ENCODE results near the gene GPR149. TPM values are rescaled to one million over a fixed set of nuclear protein-coding genes. Genes with fewer than 3 reads are reported as not detected.

The GPR149 gene
- total and polyA plus RNA-seq, 2 donors (not counting 3 experiments of a cell fraction or from before 2014, with no cell fraction given): not detected

DNA sequence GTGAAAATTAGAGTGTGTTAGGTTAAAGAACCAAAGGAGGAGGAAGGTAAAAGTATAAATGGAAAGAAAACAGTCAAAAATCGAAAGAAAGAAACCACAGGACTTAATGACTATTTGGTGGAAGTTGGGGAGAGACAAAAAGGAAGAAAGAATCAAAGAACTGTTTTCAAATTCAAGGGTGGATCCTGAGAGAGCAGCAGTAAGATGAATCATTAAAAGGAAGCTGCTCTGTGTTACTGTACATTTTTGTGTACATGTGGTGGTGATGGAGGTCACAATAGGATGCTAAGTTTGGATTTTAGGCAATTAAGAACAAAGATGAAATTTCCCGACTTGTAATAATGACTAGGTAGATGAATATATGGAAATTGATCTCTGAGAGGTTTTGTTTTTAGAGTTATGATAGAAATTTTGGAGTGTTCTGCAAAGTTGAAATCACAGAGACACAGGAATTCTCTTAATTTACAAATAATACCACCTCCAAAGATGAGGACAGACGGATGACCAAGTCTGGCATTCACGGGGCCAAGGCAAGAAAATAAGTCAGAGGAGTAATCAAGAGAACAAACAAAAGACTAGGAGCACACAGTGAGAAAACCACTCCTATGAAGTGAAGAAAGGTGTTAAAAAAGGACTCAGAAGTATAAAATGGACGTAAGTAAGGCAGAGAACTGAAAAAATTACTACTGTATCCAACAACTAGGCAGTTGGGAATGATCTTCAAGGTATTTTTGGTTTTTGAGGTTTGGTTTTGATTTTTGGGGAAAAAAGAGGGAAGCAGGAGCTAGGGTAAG is 112.8 kb downstream of the GPR149 start:
- ChIA-PET POLR2A (interaction anchor here (0.6 kb wide), 1 partner anchor 9 kb away, joined by 3 read pairs; no protein-coding TSS in a partner anchor), CTCF (interaction anchor here (1.1 kb wide), 1 partner anchor 1385 kb away, joined by 3 read pairs; no protein-coding TSS in a partner anchor)
- Histone ChIP-seq H3K9ac (replicated peaks; ENCODE audit: extremely low read depth, insufficient read depth, low read length) (no peak overlapping the region), H3K27ac (ENCODE audit: insufficient read depth, low read depth, low read length) (no peak overlapping the region), H3K79me2 (ENCODE audit: control insufficient read depth, insufficient read depth, low read length) (peaks cover 67% of the 10 kb centered on the region), H3K36me3 (ENCODE audit: control insufficient read depth in 2 of 2, extremely low read depth in 1 of 2, insufficient read depth in 2 of 2, low read length in 2 of 2) (peaks cover 0 to 5% of the 10 kb centered on the region in 2 experiments), H3K4me1 (ENCODE audit: control insufficient read depth, extremely low read depth, insufficient read depth, low read length) (peaks cover 10% of the 10 kb centered on the region), H3K9me3 (replicated peaks; ENCODE audit: control insufficient read depth, insufficient read depth, low read length) (no peaks in the 10 kb centered on the region), H3K4me2 (ENCODE audit: insufficient read depth, low read length) (peak overlapping the region; percentile 29), H3K27me3 (ENCODE audit: control insufficient read depth in 2 of 2, insufficient read depth in 2 of 2, low read length in 2 of 2) (no peaks in the 10 kb centered on the region), H2AFZ (ENCODE audit: low read depth, low read length) (no peak overlapping the region), H3K4me3 (replicated peaks in 1 of 3; ENCODE audit: insufficient read depth in 1 of 3, low read depth in 1 of 3, low read length in 3 of 3) (no peak overlapping the region), H4K20me1 (replicated peaks; ENCODE audit: control insufficient read depth, extremely low read depth, insufficient read depth, low read length) (peaks cover 2% of the 10 kb centered on the region), H3K9me1 (replicated peaks; ENCODE audit: control insufficient read depth, extremely low read depth, insufficient read depth, low read length) (no peaks in the 10 kb centered on the region)
- DNase-seq (ENCODE audit: low read depth, low spot score): no peak
- BruUV-seq (replicated peaks): no TSS peak
- FAIRE-seq: no peak
- dilution Hi-C loops (cut with MboI; ENCODE audit: extremely low pct_ligation_motif_present, low sequenced_read_pairs): no loop called here
- TF ChIP-seq POLR2A (IDR thresholded peaks at IDR 0.05; ENCODE audit: low read depth, low read length): no peak
- no peak for TF ChIP-seq MYC (IDR thresholded peaks at IDR 0.05; ENCODE audit: low read depth, low read length)
- TF ChIP-seq EZH2 (IDR thresholded peaks at IDR 0.05; ENCODE audit: borderline replicate concordance, low read depth, low read length, severe bottlenecking): no peak
- TF ChIP-seq, protein P1, sequence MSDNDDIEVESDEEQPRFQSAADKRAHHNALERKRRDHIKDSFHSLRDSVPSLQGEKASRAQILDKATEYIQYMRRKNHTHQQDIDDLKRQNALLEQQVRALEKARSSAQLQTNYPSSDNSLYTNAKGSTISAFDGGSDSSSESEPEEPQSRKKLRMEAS (IDR thresholded peaks at IDR 0.05; ENCODE audit: insufficient read depth, insufficient read length): no peak
- TF ChIP-seq, protein P2, sequence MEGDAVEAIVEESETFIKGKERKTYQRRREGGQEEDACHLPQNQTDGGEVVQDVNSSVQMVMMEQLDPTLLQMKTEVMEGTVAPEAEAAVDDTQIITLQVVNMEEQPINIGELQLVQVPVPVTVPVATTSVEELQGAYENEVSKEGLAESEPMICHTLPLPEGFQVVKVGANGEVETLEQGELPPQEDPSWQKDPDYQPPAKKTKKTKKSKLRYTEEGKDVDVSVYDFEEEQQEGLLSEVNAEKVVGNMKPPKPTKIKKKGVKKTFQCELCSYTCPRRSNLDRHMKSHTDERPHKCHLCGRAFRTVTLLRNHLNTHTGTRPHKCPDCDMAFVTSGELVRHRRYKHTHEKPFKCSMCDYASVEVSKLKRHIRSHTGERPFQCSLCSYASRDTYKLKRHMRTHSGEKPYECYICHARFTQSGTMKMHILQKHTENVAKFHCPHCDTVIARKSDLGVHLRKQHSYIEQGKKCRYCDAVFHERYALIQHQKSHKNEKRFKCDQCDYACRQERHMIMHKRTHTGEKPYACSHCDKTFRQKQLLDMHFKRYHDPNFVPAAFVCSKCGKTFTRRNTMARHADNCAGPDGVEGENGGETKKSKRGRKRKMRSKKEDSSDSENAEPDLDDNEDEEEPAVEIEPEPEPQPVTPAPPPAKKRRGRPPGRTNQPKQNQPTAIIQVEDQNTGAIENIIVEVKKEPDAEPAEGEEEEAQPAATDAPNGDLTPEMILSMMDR (IDR thresholded peaks at IDR 0.05; ENCODE audit: extremely low read depth in 1 of 2, insufficient read depth in 1 of 2, low read depth in 1 of 2, low read length in 2 of 2): no peak
- peak; percentile 5 for TF ChIP-seq FOS (IDR thresholded peaks at IDR 0.05; ENCODE audit: borderline replicate concordance, insufficient read depth, low read length)
- intact Hi-C loops (cut with micrococcal nuclease): no loop called here
